BLaER1 (cell line): ENCODE data around the gene GSTA3.
"Not testable (repeated sequence)": the region's sequence is repeated elsewhere in the genome, so short reads cannot be mapped to it uniquely, and the experiment has no call there.

Experiments
- H3K27ac ChIP-seq: shearing (Covaris generic); formaldehyde crosslinking; 2 replicates; pipeline ENCODE4 v1.8.1; 2022
- H3K27me3 ChIP-seq: shearing (Covaris generic); formaldehyde crosslinking; 2 replicates; pipeline ENCODE4 v1.8.1; 2022
- H3K36me3 ChIP-seq: shearing (Covaris generic); formaldehyde crosslinking; 2 replicates; pipeline ENCODE4 v1.8.1; 2022
- H3K4me1 ChIP-seq: shearing (Covaris generic); formaldehyde crosslinking; 2 replicates; pipeline ENCODE4 v1.8.1; 2022
- H3K4me2 ChIP-seq: shearing (Covaris generic); formaldehyde crosslinking; 2 replicates; pipeline ENCODE4 v1.8.1; 2022
- H3K4me3 ChIP-seq: shearing (Covaris generic); formaldehyde crosslinking; 2 replicates; pipeline ENCODE4 v1.8.1; 2022
- H3K9ac ChIP-seq: shearing (Covaris generic); formaldehyde crosslinking; 2 replicates; pipeline ENCODE4 v1.8.1; 2022
- H3K9me3 ChIP-seq: shearing (Covaris generic); formaldehyde crosslinking; 2 replicates; pipeline ENCODE4 v1.8.1; 2022
- H4K20me1 ChIP-seq: shearing (Covaris generic); formaldehyde crosslinking; 2 replicates; pipeline ENCODE4 v1.8.1; 2022
- Cebpa-rat ChIP-seq: shearing (Covaris generic); IDR thresholded peaks from 2 replicates; pipeline ENCODE4 v1.8.1; 2022

The GSTA3 gene

DNA sequence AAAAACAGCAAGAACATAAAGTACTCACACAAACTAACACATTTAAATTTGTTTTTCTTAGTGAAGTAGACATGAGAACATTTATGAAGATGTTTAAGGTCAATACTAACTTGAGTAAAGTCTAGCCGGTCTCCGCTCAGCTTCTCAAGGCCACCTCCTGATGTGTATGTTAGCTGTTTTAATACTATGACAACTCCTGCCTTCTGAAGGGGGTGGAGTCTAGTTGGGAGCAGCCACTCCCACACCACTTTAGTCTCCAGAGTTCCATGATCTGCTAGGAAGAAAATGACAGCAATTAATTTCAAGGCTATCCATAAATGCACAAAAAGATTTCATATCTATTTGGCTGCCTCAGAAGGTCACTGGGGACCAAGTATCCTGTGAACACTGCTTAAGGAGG, at the start of gene GSTA3:
Gene GSTA3 (minus strand): TSS at position 168 of the 400 bp plus-strand sequence. CDS start 3,864 bp downstream, outside the sequence.
- Histone ChIP-seq H3K27ac (no peak within 1 kb of the TSS), H3K4me2 (no peak within 1 kb of the TSS), H3K27me3 (no peaks in the 10 kb centered on the region), H3K4me1 (no peaks in the 10 kb centered on the region), H3K9me3 (peaks cover 4% of the 10 kb centered on the region; the same call in 1 of the 2 replicates), H4K20me1 (no peaks in the 10 kb centered on the region), H3K36me3 (no peaks in the 10 kb centered on the region), H3K4me3 (no peak within 1 kb of the TSS), H3K9ac (no peak within 1 kb of the TSS)
- no peak for TF ChIP-seq Cebpa-rat

GRCh38 chr6:52958546-52959255, 49.2 kb upstream of the GSTA3 start:
- H3K4me1 ChIP-seq = peaks cover 35% of the 10 kb centered on the region
- no peak overlapping the region for H3K9ac ChIP-seq
- no peaks in the 10 kb centered on the region for H3K36me3 ChIP-seq
- no peaks in the 10 kb centered on the region for H3K9me3 ChIP-seq
- H3K27ac ChIP-seq = no peak overlapping the region
- no peak for TF ChIP-seq Cebpa-rat
- H4K20me1 ChIP-seq = no peaks in the 10 kb centered on the region
- H3K4me3 ChIP-seq = no peak overlapping the region
- H3K4me2 ChIP-seq = no peak overlapping the region
- H3K27me3 ChIP-seq = no peaks in the 10 kb centered on the region

DNA sequence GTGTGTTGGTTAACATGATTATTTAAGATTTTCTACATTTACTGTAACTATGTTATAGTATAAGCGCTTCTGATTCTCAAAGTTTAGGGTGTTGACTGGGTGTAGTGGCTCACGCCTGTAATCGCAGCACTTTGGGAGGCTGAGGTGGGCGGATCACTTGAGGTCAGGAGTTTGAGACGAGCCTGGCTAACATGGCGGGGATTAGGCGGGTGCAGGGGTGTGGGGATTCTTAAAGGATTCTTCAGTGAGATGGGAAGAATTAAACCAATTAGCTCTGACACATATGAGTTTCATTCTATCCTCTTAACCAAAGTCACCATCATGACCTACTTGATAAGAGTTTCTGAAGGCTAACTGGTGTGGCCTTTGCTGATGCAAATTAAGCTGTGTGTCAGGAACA, 46.4 kb upstream of the GSTA3 start:
- no peaks in the 10 kb centered on the region for H3K27me3 ChIP-seq
- no peak for TF ChIP-seq Cebpa-rat
- H3K36me3 ChIP-seq = no peaks in the 10 kb centered on the region
- H3K4me3 ChIP-seq = no peak overlapping the region
- peaks cover 23% of the 10 kb centered on the region for H3K4me1 ChIP-seq
- H3K9me3 ChIP-seq = no peaks in the 10 kb centered on the region
- H3K4me2 ChIP-seq = no peak overlapping the region
- H3K27ac ChIP-seq = no peak overlapping the region
- no peaks in the 10 kb centered on the region for H4K20me1 ChIP-seq
- H3K9ac ChIP-seq = no peak overlapping the region

GRCh38 chr6:52953911-52954839, 44.7 kb upstream of the GSTA3 start:
- no peak overlapping the region for H3K9ac ChIP-seq
- no peaks in the 10 kb centered on the region for H4K20me1 ChIP-seq
- H3K36me3 ChIP-seq = no peaks in the 10 kb centered on the region
- H3K4me3 ChIP-seq = no peak overlapping the region
- no peaks in the 10 kb centered on the region for H3K27me3 ChIP-seq
- H3K4me1 ChIP-seq = peaks cover 6% of the 10 kb centered on the region; the same call in 1 of the 2 replicates
- H3K9me3 ChIP-seq = no peaks in the 10 kb centered on the region
- H3K4me2 ChIP-seq = no peak overlapping the region
- no peak for TF ChIP-seq Cebpa-rat
- no peak overlapping the region for H3K27ac ChIP-seq

DNA sequence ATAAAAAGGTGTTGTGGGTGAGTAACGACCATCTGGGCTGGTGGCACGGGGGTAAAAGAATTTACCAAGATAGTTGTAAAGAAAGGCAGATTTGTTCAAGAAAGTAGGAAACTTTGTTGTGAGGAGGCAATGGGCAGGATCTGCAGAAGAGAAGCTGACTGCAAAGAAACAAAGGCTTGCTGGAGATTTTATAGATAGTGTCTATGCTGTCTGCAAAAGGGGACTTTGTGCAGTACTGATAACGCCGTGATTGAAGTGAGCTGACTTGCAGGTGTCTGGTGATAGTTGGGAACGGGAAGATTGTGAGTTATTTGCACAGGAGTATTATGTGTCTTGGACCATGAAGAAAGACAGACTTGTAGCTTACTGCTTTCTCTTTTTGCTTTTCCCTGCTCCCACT, 36.8 kb upstream of the GSTA3 start:
- no peaks in the 10 kb centered on the region for H3K9me3 ChIP-seq
- H3K4me1 ChIP-seq = no peaks in the 10 kb centered on the region
- no peak overlapping the region for H3K4me2 ChIP-seq
- no peak overlapping the region for H3K4me3 ChIP-seq
- H3K9ac ChIP-seq = no peak overlapping the region
- no peaks in the 10 kb centered on the region for H3K36me3 ChIP-seq
- no peaks in the 10 kb centered on the region for H3K27me3 ChIP-seq
- H4K20me1 ChIP-seq = no peaks in the 10 kb centered on the region
- H3K27ac ChIP-seq = no peak overlapping the region
- no peak for TF ChIP-seq Cebpa-rat

- H3K4me1 ChIP-seq, H3K27me3 ChIP-seq, H3K4me2 ChIP-seq, H3K4me3 ChIP-seq, H3K9ac ChIP-seq, H3K27ac ChIP-seq, H4K20me1 ChIP-seq, H3K9me3 ChIP-seq, H3K36me3 ChIP-seq: not testable (repeated sequence)
Measured at GRCh38 chr6:52942821-52943220, 33.3 kb upstream of the GSTA3 start.

DNA sequence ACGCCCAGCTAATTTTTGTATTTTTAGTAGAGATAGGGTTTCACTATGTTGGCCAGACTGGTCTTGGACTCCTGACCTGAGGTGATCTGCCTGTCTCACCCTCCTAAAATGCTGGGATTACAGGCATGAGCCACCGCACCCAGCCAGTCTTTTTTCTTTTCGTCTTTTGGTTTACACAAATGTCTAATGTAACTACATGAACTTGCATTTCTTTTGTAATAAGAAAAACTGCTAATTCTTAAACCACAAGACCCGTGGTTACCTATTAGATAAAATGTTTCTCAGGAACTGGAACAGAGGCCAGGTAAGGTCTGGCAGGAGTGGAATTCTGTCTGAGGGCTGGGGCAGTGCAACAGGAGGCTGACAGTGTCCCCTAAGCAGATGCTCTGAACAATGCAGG, 32.7 kb upstream of the GSTA3 start:
- H3K9ac ChIP-seq = no peak overlapping the region
- TF ChIP-seq Cebpa-rat = no peak
- no peak overlapping the region for H3K27ac ChIP-seq
- no peaks in the 10 kb centered on the region for H3K4me1 ChIP-seq
- no peaks in the 10 kb centered on the region for H3K36me3 ChIP-seq
- H3K9me3 ChIP-seq = no peaks in the 10 kb centered on the region
- no peaks in the 10 kb centered on the region for H3K27me3 ChIP-seq
- no peak overlapping the region for H3K4me3 ChIP-seq
- H4K20me1 ChIP-seq = no peaks in the 10 kb centered on the region
- H3K4me2 ChIP-seq = no peak overlapping the region

GRCh38 chr6:52937908-52938307, 28.4 kb upstream of the GSTA3 start:
- Histone ChIP-seq H3K4me2 (no peak overlapping the region), H4K20me1 (no peaks in the 10 kb centered on the region), H3K27ac (no peak overlapping the region), H3K4me1 (0 out of 2 replicates have a peak, but pooled peaks cover 4% of the 10 kb centered on the region), H3K36me3 (no peaks in the 10 kb centered on the region), H3K4me3 (no peak overlapping the region), H3K9ac (no peak overlapping the region), H3K9me3 (no peaks in the 10 kb centered on the region), H3K27me3 (no peaks in the 10 kb centered on the region)
- no peak for TF ChIP-seq Cebpa-rat

DNA sequence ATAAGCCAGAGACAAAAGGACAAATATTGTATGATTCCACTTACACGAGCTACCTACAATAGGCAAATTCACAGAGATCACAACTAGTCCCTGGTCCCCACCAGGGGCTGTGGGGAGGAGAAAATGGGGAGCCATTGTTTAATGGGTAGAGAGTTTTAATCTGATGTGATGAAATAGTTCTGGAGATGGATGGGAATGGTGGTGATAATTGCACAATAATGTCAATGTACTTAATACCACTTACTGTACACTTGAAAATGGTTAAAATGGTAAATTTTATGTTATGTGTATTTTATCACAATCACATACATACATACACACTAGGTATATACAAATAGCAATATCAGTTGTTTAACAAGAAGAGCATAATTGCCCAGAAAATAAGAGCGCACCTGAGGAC, 24.3 kb upstream of the GSTA3 start:
- no peaks in the 10 kb centered on the region for H3K36me3 ChIP-seq
- TF ChIP-seq Cebpa-rat = no peak

GRCh38 chr6:52931351-52931750, 21.9 kb upstream of the GSTA3 start:
- TF ChIP-seq Cebpa-rat = no peak
- H3K9ac ChIP-seq = no peak overlapping the region

More for the DNA sequence above, 24.3 kb upstream of the GSTA3 start:
- Histone ChIP-seq H3K9me3 (no peaks in the 10 kb centered on the region), H4K20me1 (no peaks in the 10 kb centered on the region), H3K9ac (no peak overlapping the region), H3K4me1 (0 out of 2 replicates have a peak, but pooled peaks cover 4% of the 10 kb centered on the region), H3K27me3 (no peaks in the 10 kb centered on the region), H3K4me3 (no peak overlapping the region), H3K27ac (no peak overlapping the region), H3K4me2 (no peak overlapping the region)

More at GRCh38 chr6:52931351-52931750, 21.9 kb upstream of the GSTA3 start:
- no peaks in the 10 kb centered on the region for H3K9me3 ChIP-seq
- H4K20me1 ChIP-seq = no peaks in the 10 kb centered on the region
- no peak overlapping the region for H3K27ac ChIP-seq
- H3K36me3 ChIP-seq = no peaks in the 10 kb centered on the region
- no peaks in the 10 kb centered on the region for H3K27me3 ChIP-seq
- H3K4me3 ChIP-seq = no peak overlapping the region
- no peaks in the 10 kb centered on the region for H3K4me1 ChIP-seq
- H3K4me2 ChIP-seq = no peak overlapping the region
